Panc1 (cell line): ENCODE measurements around the gene ABCA8.

Source experiments
- POLR2AphosphoS5 ChIP-seq: IDR thresholded peaks from 2 replicates; pipeline ENCODE4 v1.6.1; 2012; ENCODE audit warnings: mild to moderate bottlenecking, low read depth, low read length, moderate library complexity
- TF ChIP-seq, protein P1 (sequence below): fragments of 450-650 bp; IDR thresholded peaks from 2 replicates; pipeline ENCODE4 v1.5.1; 2017; ENCODE audit warnings: mild to moderate bottlenecking

- TF ChIP-seq, protein P1, sequence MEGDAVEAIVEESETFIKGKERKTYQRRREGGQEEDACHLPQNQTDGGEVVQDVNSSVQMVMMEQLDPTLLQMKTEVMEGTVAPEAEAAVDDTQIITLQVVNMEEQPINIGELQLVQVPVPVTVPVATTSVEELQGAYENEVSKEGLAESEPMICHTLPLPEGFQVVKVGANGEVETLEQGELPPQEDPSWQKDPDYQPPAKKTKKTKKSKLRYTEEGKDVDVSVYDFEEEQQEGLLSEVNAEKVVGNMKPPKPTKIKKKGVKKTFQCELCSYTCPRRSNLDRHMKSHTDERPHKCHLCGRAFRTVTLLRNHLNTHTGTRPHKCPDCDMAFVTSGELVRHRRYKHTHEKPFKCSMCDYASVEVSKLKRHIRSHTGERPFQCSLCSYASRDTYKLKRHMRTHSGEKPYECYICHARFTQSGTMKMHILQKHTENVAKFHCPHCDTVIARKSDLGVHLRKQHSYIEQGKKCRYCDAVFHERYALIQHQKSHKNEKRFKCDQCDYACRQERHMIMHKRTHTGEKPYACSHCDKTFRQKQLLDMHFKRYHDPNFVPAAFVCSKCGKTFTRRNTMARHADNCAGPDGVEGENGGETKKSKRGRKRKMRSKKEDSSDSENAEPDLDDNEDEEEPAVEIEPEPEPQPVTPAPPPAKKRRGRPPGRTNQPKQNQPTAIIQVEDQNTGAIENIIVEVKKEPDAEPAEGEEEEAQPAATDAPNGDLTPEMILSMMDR, result no peak
- no peak for TF ChIP-seq POLR2AphosphoS5
Measured at GRCh38 chr17:68853036-68853435, 102.2 kb downstream of the ABCA8 start.
